H1 (cell line): ENCODE data around the gene ASAP3. TPM values are rescaled to one million over a fixed set of nuclear protein-coding genes. Genes with fewer than 3 reads are reported as not detected.

ENCODE experiments used
- CTCF ChIA-PET: fragments of 300-600 bp; sonication (Branson Sonifier 250); formaldehyde crosslinking; loops from one replicate; lab custom pipeline; 2021; ENCODE audit not compliant: partially characterized antibody; lab: Charles Lee
- POLR2A ChIA-PET: fragments of 300-600 bp; sonication (Branson Sonifier 250); formaldehyde crosslinking; loops from one replicate; lab custom pipeline; 2021; ENCODE audit warnings: inconsistent platforms; ENCODE audit not compliant: partially characterized antibody; lab: Charles Lee
- DNase-seq, 2 experiments: peaks; one replicate each; pipeline versions ENCODE4 v3.0.0 to v3.0.0-alpha.2; 2010 to 2022; ENCODE audit warnings: low spot score in 2 of 2, low read depth in 1 of 2, mixed read lengths in 1 of 2
- FAIRE-seq: peaks from 2 replicates; lab custom pipeline; 2011; peaks lifted over from hg19 to GRCh38; lab: Jason Lieb, UNC
- H2AFZ ChIP-seq: 2 replicates; pipeline ENCODE4 v1.8.1; 2012; ENCODE audit warnings: low read length, inconsistent platforms
- H2AK5ac ChIP-seq: 2 replicates; pipeline ENCODE4 v1.6.1; 2013; ENCODE audit warnings: low read depth, low read length
- H2BK120ac ChIP-seq: replicated peaks from 2 replicates; pipeline ENCODE3; 2013; ENCODE audit warnings: low read depth, low read length, inconsistent platforms
- H2BK12ac ChIP-seq: 2 replicates; pipeline ENCODE4 v1.6.1; 2013; ENCODE audit warnings: low read depth, low read length
- H2BK15ac ChIP-seq: 2 replicates; pipeline ENCODE4 v1.6.1; 2013; ENCODE audit warnings: low read length
- H2BK20ac ChIP-seq: 2 replicates; pipeline ENCODE4 v1.6.1; 2013; ENCODE audit warnings: low read length
- H2BK5ac ChIP-seq: 2 replicates; pipeline ENCODE4 v1.6.1; 2013; ENCODE audit warnings: low read depth, low read length
- H3K14ac ChIP-seq: 2 replicates; pipeline ENCODE4 v1.6.1; 2013; ENCODE audit warnings: inconsistent platforms; ENCODE audit not compliant: insufficient read length
- H3K18ac ChIP-seq: 2 replicates; pipeline ENCODE4 v1.6.1; 2013; ENCODE audit warnings: low read length; ENCODE audit errors: extremely low read depth
- H3K23ac ChIP-seq: 2 replicates; pipeline ENCODE4 v1.6.1; 2013; ENCODE audit warnings: inconsistent platforms; ENCODE audit not compliant: insufficient read length
- H3K23me2 ChIP-seq: 2 replicates; pipeline ENCODE4 v1.6.1; 2013; ENCODE audit warnings: low read depth, low read length
- H3K27ac ChIP-seq: 2 replicates; pipeline ENCODE4 v1.6.1; 2011; ENCODE audit warnings: low read depth, low read length, inconsistent platforms
- H3K27me3 ChIP-seq, 4 experiments: replicated peaks in 1 of 4; 1 replicate in 1 of 4; 2 replicates in 3 of 4; pipeline versions ENCODE4 v1.6.1 to v1.8.1; 2011 to 2013; ENCODE audit warnings: low read length in 3 of 4, mild to moderate bottlenecking in 3 of 4, inconsistent platforms in 2 of 4, mixed read lengths in 2 of 4, moderate library complexity in 1 of 4; ENCODE audit not compliant: control insufficient read depth in 3 of 4, insufficient read depth in 3 of 4; ENCODE audit errors: extremely low read depth in 1 of 4
- H3K36me3 ChIP-seq, 4 experiments: 2 replicates each; pipeline versions ENCODE4 v1.6.1 to v1.8.1; 2011 to 2013; ENCODE audit warnings: mild to moderate bottlenecking in 4 of 4, low read length in 3 of 4, moderate library complexity in 2 of 4, control low read depth in 1 of 4, inconsistent platforms in 1 of 4; ENCODE audit not compliant: insufficient read depth in 4 of 4, control insufficient read depth in 2 of 4
- H3K4ac ChIP-seq: replicated peaks from 2 replicates; pipeline ENCODE3; 2013; ENCODE audit warnings: low read length, low read depth, mixed read lengths, inconsistent platforms; ENCODE audit not compliant: insufficient read length
- H3K4me1 ChIP-seq, 4 experiments: replicated peaks in 1 of 4; 1 replicate in 1 of 4; 2 replicates in 3 of 4; pipeline versions ENCODE4 v1.6.1 to v1.8.1; 2011 to 2013; ENCODE audit warnings: low read length in 3 of 4, inconsistent platforms in 2 of 4, mixed read lengths in 1 of 4; ENCODE audit not compliant: insufficient read depth in 4 of 4, control insufficient read depth in 3 of 4
- H3K4me2 ChIP-seq, 2 experiments: 2 replicates each; pipeline versions ENCODE4 v1.6.1 to v1.8.1; 2011 to 2013; ENCODE audit warnings: low read depth in 2 of 2, low read length in 2 of 2, control low read depth in 1 of 2, inconsistent platforms in 1 of 2, mild to moderate bottlenecking in 1 of 2; ENCODE audit not compliant: insufficient read depth in 1 of 2
- H3K4me3 ChIP-seq, 4 experiments: fragments of 200-600, 300-600 bp in 1 of 4; sonication (generic), shearing (Covaris generic), sonication (Bioruptor Twin) in 1 of 4; 2 replicates each; pipeline versions ENCODE4 v1.5.1 to v1.8.1; 2011 to 2016; ENCODE audit warnings: low read length in 4 of 4, low read depth in 3 of 4, control low read depth in 2 of 4, inconsistent platforms in 2 of 4, mild to moderate bottlenecking in 2 of 4, mixed read lengths in 1 of 4, moderate library complexity in 1 of 4; ENCODE audit not compliant: insufficient read depth in 2 of 4; ENCODE audit errors: extremely low read depth in 1 of 4
- H3K56ac ChIP-seq: replicated peaks from 2 replicates; pipeline ENCODE3; 2013; ENCODE audit warnings: low read depth, mild to moderate bottlenecking, mixed read lengths, low read length, inconsistent platforms; ENCODE audit not compliant: insufficient read length
- H3K79me1 ChIP-seq: 2 replicates; pipeline ENCODE4 v1.6.1; 2013; ENCODE audit warnings: low read depth, low read length, control low read depth
- H3K79me2 ChIP-seq, 2 experiments: 2 replicates each; pipeline versions ENCODE4 v1.6.1 to v1.8.1; 2012 to 2013; ENCODE audit warnings: low read length in 2 of 2, mild to moderate bottlenecking in 2 of 2, inconsistent platforms in 1 of 2; ENCODE audit not compliant: insufficient read depth in 2 of 2, control insufficient read depth in 1 of 2
- H3K9ac ChIP-seq, 4 experiments: replicated peaks in 1 of 4; 1 replicate in 1 of 4; 2 replicates in 3 of 4; pipeline versions ENCODE4 v1.6.1 to v1.8.1; 2011 to 2013; ENCODE audit warnings: low read depth in 3 of 4, low read length in 3 of 4, control low read depth in 2 of 4, mild to moderate bottlenecking in 2 of 4, moderate library complexity in 2 of 4, inconsistent platforms in 1 of 4; ENCODE audit errors: extremely low read depth in 1 of 4
- H3K9me3 ChIP-seq, 2 experiments: 2 replicates each; pipeline versions ENCODE4 v1.6.1 to v1.8.1; 2012 to 2013; ENCODE audit warnings: mild to moderate bottlenecking in 2 of 2, moderate library complexity in 2 of 2, control low read depth in 1 of 2, inconsistent platforms in 1 of 2, low read depth in 1 of 2, low read length in 1 of 2, mixed read lengths in 1 of 2; ENCODE audit not compliant: insufficient read depth in 2 of 2
- H4K20me1 ChIP-seq, 2 experiments: replicated peaks in 1 of 2; 2 replicates each; pipeline versions ENCODE3 to v1.8.1; 2011 to 2013; ENCODE audit warnings: inconsistent platforms in 2 of 2, low read length in 2 of 2, mild to moderate bottlenecking in 1 of 2; ENCODE audit not compliant: insufficient read depth in 2 of 2, control insufficient read depth in 1 of 2
- H4K5ac ChIP-seq: 2 replicates; pipeline ENCODE4 v1.6.1; 2013; ENCODE audit warnings: low read length, low read depth, mixed read lengths, inconsistent platforms; ENCODE audit not compliant: insufficient read length
- H4K8ac ChIP-seq: 2 replicates; pipeline ENCODE4 v1.8.0; 2013; ENCODE audit warnings: mild to moderate bottlenecking, moderate library complexity, low read length, inconsistent platforms; ENCODE audit not compliant: insufficient read depth; ENCODE audit errors: extremely low read depth
- H4K91ac ChIP-seq: replicated peaks from 2 replicates; pipeline ENCODE3; 2013; ENCODE audit warnings: low read length, mixed read lengths, inconsistent platforms; ENCODE audit not compliant: insufficient read length
- ATF2 ChIP-seq: IDR thresholded peaks from 2 replicates; pipeline ENCODE4 v1.6.1; 2012; ENCODE audit warnings: low read length, inconsistent platforms
- BACH1 ChIP-seq: IDR thresholded peaks from 2 replicates; pipeline ENCODE4 v1.6.1; 2012; ENCODE audit warnings: low read length, improper control_type of control experiment
- CTCF ChIP-seq, 3 experiments: IDR thresholded peaks; 1 replicate in 2 of 3; 2 replicates in 1 of 3; pipeline versions ENCODE4 v1.5.1 to v1.6.1; 2011; ENCODE audit warnings: low read length in 3 of 3, mild to moderate bottlenecking in 3 of 3, inconsistent platforms in 2 of 3, low read depth in 1 of 3, moderate library complexity in 1 of 3; ENCODE audit not compliant: insufficient read depth in 1 of 3; ENCODE audit errors: control extremely low read depth in 1 of 3
- FOSL1 ChIP-seq: IDR thresholded peaks from 2 replicates; pipeline ENCODE4 v1.6.1; 2011; ENCODE audit warnings: mild to moderate bottlenecking, low read depth, low read length, moderate library complexity; ENCODE audit not compliant: insufficient read depth
- HDAC2 ChIP-seq, 2 experiments: fragments of 300-600 bp in 1 of 2; sonication (generic) in 1 of 2; IDR thresholded peaks; 2 replicates each; pipeline ENCODE4 v1.6.1; 2011 to 2012; ENCODE audit warnings: low read depth in 2 of 2, low read length in 2 of 2, mild to moderate bottlenecking in 2 of 2, moderate library complexity in 2 of 2, borderline replicate concordance in 1 of 2, inconsistent platforms in 1 of 2
- JUN ChIP-seq: IDR thresholded peaks from 2 replicates; pipeline ENCODE4 v1.6.1; 2011; ENCODE audit warnings: low read depth, mild to moderate bottlenecking, improper control_type of control experiment, low read length
- WGBS, 2 experiments: shearing (Covaris generic) in 1 of 2; methylation state at CpG; one replicate each; pipeline versions ENCODE4 v1.1.6 to v1.1.7; 2013 to 2015; ENCODE audit warnings: low lambda C conversion rate in 2 of 2, mixed read lengths in 2 of 2, inconsistent platforms in 1 of 2, low coverage in 1 of 2, missing lambda C conversion rate in 1 of 2; ENCODE audit not compliant: insufficient replicate concordance in 2 of 2, insufficient coverage in 1 of 2, insufficient read length in 1 of 2; ENCODE audit errors: extremely low coverage in 1 of 2, missing lambda C conversion rate in 1 of 2; 5-methylcytosine and 5-hydroxymethylcytosine counted together
- polyA plus RNA-seq, 7 experiments: library from polyadenylated mRNA; depleted of rRNA in 3 of 7; stranded (reverse) in 5 of 7; unstranded in 2 of 7; fragments of >200 nt in 5 of 7; fragments of 200-250 nt in 2 of 7; gene quantifications; 1 replicate in 5 of 7; 2 replicates in 1 of 7; 4 replicates in 1 of 7; pipeline versions ENCODE4 v1.2.1 to v1.2.3, GENCODE V29; 2011 to 2013; ENCODE audit warnings: missing spikeins in 2 of 7, mixed read lengths in 2 of 7
- total RNA-seq: library from RNA; stranded (reverse); fragmentation: NEBNext Ultra II Directional; extraction: Animal tissue kit (Norgen Biotek cat#: 25700); gene quantifications from 2 replicates; pipeline ENCODE4 v1.2.1, GENCODE V29; 2021

The ASAP3 gene
- total and polyA plus RNA-seq, 2 of the 8 experiments (the other 6 are each of a cell fraction or from before 2014, with no cell fraction given) = 53.1 to 58.0 TPM

- POLR2A ChIA-PET = interaction anchor here (0.7 to 1.5 kb wide), 9 partner anchors 10 to 184 kb away, joined by 3 to 7 read pairs (median 4); partner anchors contain the start of genes HNRNPR and RPL11
- Histone ChIP-seq H3K9ac (no peak overlapping the region), H3K79me2 (peaks cover 0 to 3% of the 10 kb centered on the region in 2 experiments; a peak in 1 of 4 replicates), H3K79me1 (peaks cover 2% of the 10 kb centered on the region; the same call in 1 of the 2 replicates), H4K8ac (no peak overlapping the region), H4K5ac (no peak overlapping the region), H3K4me1 (peaks cover 9 to 25% (median 15%) of the 10 kb centered on the region in 4 experiments), H4K91ac (no peak overlapping the region), H2BK12ac (no peak overlapping the region), H2BK120ac (no peak overlapping the region), H2BK20ac (no peak overlapping the region), H3K36me3 (no peaks in the 10 kb centered on the region), H3K14ac (no peak overlapping the region), H4K20me1 (peaks cover 3 to 10% of the 10 kb centered on the region in 2 experiments), H3K23ac (no peak overlapping the region), H2BK15ac (peak overlapping the region; percentile 83; the same call in 1 of the 2 replicates), H2AK5ac (no peak overlapping the region), H2BK5ac (no peak overlapping the region), H3K56ac (no peak overlapping the region), H3K27ac (no peak overlapping the region), H3K27me3 (peaks cover 3 to 26% (median 18%) of the 10 kb centered on the region in 4 experiments), H3K4me3 (no peak overlapping the region), H3K4me2 (no peak overlapping the region; a peak in 1 of 4 replicates), H2AFZ (no peak overlapping the region), H3K18ac (no peak overlapping the region), H3K4ac (no peak overlapping the region), H3K9me3 (no peaks in the 10 kb centered on the region), H3K23me2 (peaks cover 8% of the 10 kb centered on the region; the same call in 1 of the 2 replicates)
- FAIRE-seq (no peak), DNase-seq (no peak)
- CTCF ChIA-PET = interaction anchor here (0.6 to 16.2 kb wide), 17 partner anchors 8 to 254 kb away, joined by 3 to 230 read pairs (median 4); no protein-coding TSS in a partner anchor
- 80% methylated on average over 9 of the region's 9 CpGs; no CpG with 5 or more reads in 1 of the 2 experiments for WGBS, 2 experiments
- TF ChIP-seq JUN = no peak
- no peak for TF ChIP-seq FOSL1
- no peak for TF ChIP-seq CTCF (IDR thresholded peaks at IDR 0.05; ENCODE audit: control extremely low read depth in 1 of 3, insufficient read depth in 1 of 3, low read depth in 1 of 3, low read length in 3 of 3)
- TF ChIP-seq HDAC2 (IDR thresholded peaks at IDR 0.05; ENCODE audit: borderline replicate concordance in 1 of 2, low read depth in 2 of 2, low read length in 2 of 2) = no peak
- TF ChIP-seq ATF2 = no peak
- TF ChIP-seq BACH1 = no peak
Observed at GRCh38 chr1:23528250-23528978, 44.4 kb upstream of the ASAP3 start.
